MM.1S (cell line): ENCODE results near the gene PTPRO.

Source experiments
- DNase-seq: peaks from one replicate; pipeline ENCODE4 v3.0.0-alpha.2; 2015
- H2AFZ ChIP-seq: fragments of 300-600 bp; sonication (generic); 2 replicates; pipeline ENCODE4 v1.6.0; 2016; ENCODE audit warnings: antibody characterized with exemption, low read length
- H3F3A ChIP-seq: fragments of 300-600 bp; sonication (generic); 2 replicates; pipeline ENCODE4 v1.6.1; 2016; ENCODE audit warnings: mild to moderate bottlenecking, antibody characterized with exemption, low read length, moderate library complexity, mixed read lengths; ENCODE audit not compliant: insufficient read depth
- H3K27ac ChIP-seq: fragments of 300-600 bp; sonication (generic); 2 replicates; pipeline ENCODE4 v1.5.1; 2016; ENCODE audit warnings: mild to moderate bottlenecking, low read length
- H3K27me3 ChIP-seq: fragments of 300-600 bp; sonication (generic); replicated peaks from 2 replicates; pipeline ENCODE4 v1.6.0; 2016; ENCODE audit warnings: low read length; ENCODE audit not compliant: insufficient read depth
- H3K36me3 ChIP-seq: fragments of 300-600 bp; sonication (generic); replicated peaks from 2 replicates; pipeline ENCODE4 v1.6.1; 2016; ENCODE audit warnings: mild to moderate bottlenecking, low read length, mixed read lengths; ENCODE audit not compliant: insufficient read depth
- H3K4me1 ChIP-seq: fragments of 300-600 bp; sonication (generic); 2 replicates; pipeline ENCODE4 v1.6.1; 2016; ENCODE audit warnings: low read length, mixed read lengths
- H3K4me2 ChIP-seq: fragments of 300-600 bp; sonication (generic); 2 replicates; pipeline ENCODE4 v1.6.0; 2016; ENCODE audit warnings: low read depth, low read length
- H3K4me3 ChIP-seq: fragments of 300-600 bp; sonication (generic); 2 replicates; pipeline ENCODE4 v1.5.1; 2016; ENCODE audit warnings: low read length, mixed read lengths
- H3K79me2 ChIP-seq: fragments of 300-600 bp; sonication (generic); 2 replicates; pipeline ENCODE4 v1.6.1; 2016; ENCODE audit warnings: mixed run types, low read length, mixed read lengths
- H3K9ac ChIP-seq: fragments of 300-600 bp; sonication (generic); 2 replicates; pipeline ENCODE4 v1.6.1; 2016; ENCODE audit warnings: low read length, mixed read lengths
- H3K9me2 ChIP-seq: fragments of 300-600 bp; sonication (generic); replicated peaks from 2 replicates; pipeline ENCODE4 v1.6.1; 2016; ENCODE audit warnings: mild to moderate bottlenecking, low read length, mixed read lengths; ENCODE audit not compliant: insufficient read depth
- H3K9me3 ChIP-seq: fragments of 300-600 bp; sonication (generic); replicated peaks from 2 replicates; pipeline ENCODE4 v1.6.1; 2016; ENCODE audit warnings: mild to moderate bottlenecking, low read length, mixed read lengths; ENCODE audit not compliant: insufficient read depth
- H4K20me1 ChIP-seq: fragments of 300-600 bp; sonication (generic); 2 replicates; pipeline ENCODE4 v1.6.1; 2016; ENCODE audit warnings: mild to moderate bottlenecking, low read length, moderate library complexity, mixed read lengths; ENCODE audit not compliant: insufficient read depth
- CTCF ChIP-seq: fragments of 300-600 bp; sonication (generic); IDR thresholded peaks from 2 replicates; pipeline ENCODE4 v1.5.1; 2016; ENCODE audit warnings: antibody characterized with exemption, low read length, mixed read lengths
- EZH2 ChIP-seq: fragments of 300-600 bp; sonication (generic); optimal IDR thresholded peaks from 2 replicates; pipeline ENCODE3; 2017; ENCODE audit warnings: low read depth, mild to moderate bottlenecking, antibody characterized with exemption, low read length, mixed read lengths
- EZH2phosphoT487 ChIP-seq: fragments of 300-600 bp; sonication (generic); IDR thresholded peaks from 2 replicates; pipeline ENCODE4 v1.6.1; 2018; ENCODE audit warnings: antibody characterized with exemption, low read length

PTPRO gene

GRCh38 chr12:15468911-15469310, 146.6 kb downstream of the PTPRO start:
- Histone ChIP-seq H4K20me1 (no peaks in the 10 kb centered on the region), H3K9ac (no peak overlapping the region), H3K27me3 (no peaks in the 10 kb centered on the region), H3K9me3 (no peaks in the 10 kb centered on the region), H3K36me3 (no peaks in the 10 kb centered on the region), H3K4me3 (no peak overlapping the region), H2AFZ (no peak overlapping the region), H3K4me1 (no peaks in the 10 kb centered on the region), H3K79me2 (no peaks in the 10 kb centered on the region), H3K4me2 (no peak overlapping the region), H3F3A (no peaks in the 10 kb centered on the region), H3K9me2 (no peaks in the 10 kb centered on the region), H3K27ac (no peak overlapping the region)
- no peak for DNase-seq
- TF ChIP-seq EZH2 (no peak), EZH2phosphoT487 (no peak), CTCF (no peak)

GRCh38 chr12:15469356-15469755, 147.0 kb downstream of the PTPRO start:
- Histone ChIP-seq H3K9me2 (no peaks in the 10 kb centered on the region), H3K4me2 (no peak overlapping the region), H3K9me3 (no peaks in the 10 kb centered on the region), H2AFZ (no peak overlapping the region), H3K9ac (no peak overlapping the region), H3K79me2 (no peaks in the 10 kb centered on the region), H3F3A (no peaks in the 10 kb centered on the region), H3K27me3 (no peaks in the 10 kb centered on the region), H3K27ac (no peak overlapping the region), H3K4me1 (no peaks in the 10 kb centered on the region), H4K20me1 (no peaks in the 10 kb centered on the region), H3K36me3 (no peaks in the 10 kb centered on the region), H3K4me3 (no peak overlapping the region)
- TF ChIP-seq CTCF (no peak), EZH2phosphoT487 (no peak), EZH2 (no peak)
- no peak for DNase-seq

- Histone ChIP-seq H3K4me2 (no peak overlapping the region), H3F3A (no peaks in the 10 kb centered on the region), H3K27me3 (no peaks in the 10 kb centered on the region), H3K36me3 (no peaks in the 10 kb centered on the region), H3K9me2 (no peaks in the 10 kb centered on the region), H4K20me1 (no peaks in the 10 kb centered on the region), H3K9ac (no peak overlapping the region), H2AFZ (no peak overlapping the region), H3K27ac (no peak overlapping the region), H3K4me1 (no peaks in the 10 kb centered on the region), H3K9me3 (no peaks in the 10 kb centered on the region), H3K79me2 (no peaks in the 10 kb centered on the region), H3K4me3 (no peak overlapping the region)
- TF ChIP-seq EZH2phosphoT487 (no peak), EZH2 (no peak), CTCF (no peak)
- DNase-seq = no peak
Measured at GRCh38 chr12:15472036-15472435, 149.7 kb downstream of the PTPRO start.
